ENCODE measurements around the gene DDX3X. TPM values are rescaled to one million over a fixed set of nuclear protein-coding genes. Genes with fewer than 3 reads are reported as not detected.
A peak's percentile ranks its signal among the peaks of the same experiment; 100 is the strongest.

DDX3X gene
- total RNA-seq, 1 experiment from 2014 or later: 338 TPM

- H3K36me3 Mint-ChIP-seq (ENCODE audit: insufficient read depth in 1 of 3, low read depth in 3 of 3): peaks cover 2 to 4% (median 3%) of the 10 kb centered on the region in 3 experiments; a peak in 3 of 7 replicates
- Histone ChIP-seq H3K9me3 (ENCODE audit: control insufficient read depth, low read depth, low read length) (no peaks in the 10 kb centered on the region), H2BK120ac (ENCODE audit: low read depth, low read length, poor library complexity, severe bottlenecking) (no peak overlapping the region), H3K4me1 (ENCODE audit: insufficient read depth, low read length) (peaks cover 2% of the 10 kb centered on the region; the same call in 1 of the 2 replicates), H3K27me3 (ENCODE audit: insufficient read depth, low read length) (no peaks in the 10 kb centered on the region), H3K27ac (ENCODE audit: insufficient read length, low read depth, low read length) (no peak overlapping the region), H4K91ac (ENCODE audit: insufficient read length, low read depth, low read length) (no peak overlapping the region), H3K23ac (ENCODE audit: insufficient read length, low read depth, low read length) (no peak overlapping the region), H4K5ac (ENCODE audit: insufficient read length, low read depth, low read length) (no peak overlapping the region), H3K14ac (ENCODE audit: insufficient read depth, low read length) (no peak overlapping the region), H4K20me1 (ENCODE audit: control insufficient read depth, insufficient read depth, insufficient read length) (no peaks in the 10 kb centered on the region), H2AK5ac (ENCODE audit: insufficient read length, low read length) (no peak overlapping the region), H3K23me2 (ENCODE audit: insufficient read length, low read depth, low read length, poor library complexity, severe bottlenecking) (no peaks in the 10 kb centered on the region), H3K79me1 (ENCODE audit: insufficient read depth, low read depth, low read length, poor library complexity, severe bottlenecking) (no peaks in the 10 kb centered on the region), H3K9ac (ENCODE audit: extremely low read depth, insufficient read length, low read length) (no peak overlapping the region), H3K56ac (ENCODE audit: insufficient read length, low read depth, low read length) (no peak overlapping the region), H3K4me2 (ENCODE audit: insufficient read depth, insufficient read length, low read length) (no peak overlapping the region), H3T11ph (ENCODE audit: low read length) (no peak overlapping the region), H2AFZ (ENCODE audit: low read length) (no peak overlapping the region), H3K18ac (ENCODE audit: insufficient read length, low read depth, low read length) (no peak overlapping the region), H2BK15ac (ENCODE audit: low read depth, low read length) (no peak overlapping the region), H2BK5ac (ENCODE audit: insufficient read length, low read length) (no peak overlapping the region), H3K4ac (ENCODE audit: low read depth, low read length) (no peak overlapping the region), H2BK20ac (ENCODE audit: low read depth, low read length, poor library complexity, severe bottlenecking) (peak overlapping the region; percentile 45), H4K8ac (replicated peaks; ENCODE audit: insufficient read length, low read depth, low read length) (no peak overlapping the region), H3K79me2 (ENCODE audit: insufficient read depth, low read length) (no peaks in the 10 kb centered on the region), H2BK12ac (ENCODE audit: insufficient read length, low read depth, low read length) (no peak overlapping the region)
- H3K4me1 Mint-ChIP-seq: peaks cover 2 to 4% of the 10 kb centered on the region in 2 experiments
- H3K9me3 Mint-ChIP-seq: peaks cover 44 to 63% of the 10 kb centered on the region in 2 experiments
- no peaks in the 10 kb centered on the region for H3K27me3 Mint-ChIP-seq (ENCODE audit: low read depth)
- H3K27ac Mint-ChIP-seq: no peak overlapping the region
- peak; percentile 14; the same call in 1 of the 3 replicates for TF ChIP-seq CTCF (conservative IDR thresholded peaks at IDR 0.05)
- H3K4me3 Mint-ChIP-seq: no peak overlapping the region
- no peak for DNase-seq
- no CpG with 5 or more reads among the region's 5 CpGs for WGBS (ENCODE audit: extremely low coverage, insufficient read length, low lambda C conversion rate)
Observed at GRCh38 chrX:41308884-41309647, 24.9 kb upstream of the DDX3X start.
